Measurements from ENCODE around the gene NPC1L1. TPM values are rescaled to one million over a fixed set of nuclear protein-coding genes. Genes with fewer than 3 reads are reported as not detected.

NPC1L1 gene
- total RNA-seq, 3 donors from 2014 or later (not counting 1 experiment from before 2014, with no cell fraction given): 0.10 to 0.16 TPM; not detected in 1

DNA sequence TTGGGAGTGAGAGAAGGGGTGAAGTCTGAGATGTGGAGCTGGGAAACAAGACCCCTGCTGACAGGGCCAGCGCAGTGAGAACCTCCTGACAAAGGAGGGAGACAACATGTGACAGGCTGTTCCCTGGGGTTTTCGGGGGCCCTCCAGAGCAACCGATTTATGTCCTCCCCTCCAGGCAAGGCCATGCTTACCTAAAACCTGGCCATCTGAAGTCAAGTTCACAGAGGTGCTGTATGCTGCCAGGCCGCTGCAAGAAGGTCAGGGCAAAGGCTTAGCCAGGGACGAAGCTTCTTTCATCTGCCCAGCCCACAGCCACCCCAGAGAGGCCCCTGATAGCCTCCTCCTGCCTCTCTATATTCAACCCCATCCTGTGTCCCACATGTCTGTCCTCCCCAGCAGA lies 20.6 kb downstream of the NPC1L1 start:
- Histone ChIP-seq H3K4me3 (ENCODE audit: low read length) (no peak overlapping the region), H3K27me3 (ENCODE audit: control insufficient read depth, insufficient read depth, low read length) (no peaks in the 10 kb centered on the region), H3K9me3 (ENCODE audit: control insufficient read depth, insufficient read depth, low read length) (peaks cover 11% of the 10 kb centered on the region), H3K36me3 (ENCODE audit: control insufficient read depth, insufficient read depth, low read length) (no peaks in the 10 kb centered on the region), H3K27ac (ENCODE audit: low read length) (no peak overlapping the region), H3K4me1 (ENCODE audit: control insufficient read depth, insufficient read depth, low read length) (no peaks in the 10 kb centered on the region)
- TF ChIP-seq, protein P1, sequence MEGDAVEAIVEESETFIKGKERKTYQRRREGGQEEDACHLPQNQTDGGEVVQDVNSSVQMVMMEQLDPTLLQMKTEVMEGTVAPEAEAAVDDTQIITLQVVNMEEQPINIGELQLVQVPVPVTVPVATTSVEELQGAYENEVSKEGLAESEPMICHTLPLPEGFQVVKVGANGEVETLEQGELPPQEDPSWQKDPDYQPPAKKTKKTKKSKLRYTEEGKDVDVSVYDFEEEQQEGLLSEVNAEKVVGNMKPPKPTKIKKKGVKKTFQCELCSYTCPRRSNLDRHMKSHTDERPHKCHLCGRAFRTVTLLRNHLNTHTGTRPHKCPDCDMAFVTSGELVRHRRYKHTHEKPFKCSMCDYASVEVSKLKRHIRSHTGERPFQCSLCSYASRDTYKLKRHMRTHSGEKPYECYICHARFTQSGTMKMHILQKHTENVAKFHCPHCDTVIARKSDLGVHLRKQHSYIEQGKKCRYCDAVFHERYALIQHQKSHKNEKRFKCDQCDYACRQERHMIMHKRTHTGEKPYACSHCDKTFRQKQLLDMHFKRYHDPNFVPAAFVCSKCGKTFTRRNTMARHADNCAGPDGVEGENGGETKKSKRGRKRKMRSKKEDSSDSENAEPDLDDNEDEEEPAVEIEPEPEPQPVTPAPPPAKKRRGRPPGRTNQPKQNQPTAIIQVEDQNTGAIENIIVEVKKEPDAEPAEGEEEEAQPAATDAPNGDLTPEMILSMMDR (IDR thresholded peaks at IDR 0.05): no peak
- Mint-ChIP-seq H3K36me3 (peaks cover 11% of the 10 kb centered on the region), H3K9me3 (peaks cover 0 to 7% of the 10 kb centered on the region in 2 donors), H3K4me1 (no peaks in the 10 kb centered on the region), H3K27ac (no peak overlapping the region), H3K4me3 (no peak overlapping the region), H3K27me3 (ENCODE audit: low read depth in 2 of 2) (peaks cover 6 to 9% of the 10 kb centered on the region in 2 donors)
- ATAC-seq: no peak
- WGBS (ENCODE audit: insufficient coverage): 90% methylated on average over 5 of the region's 5 CpGs
- DNase-seq: no peak
- intact Hi-C loops (cut with micrococcal nuclease): no loop called here

DNA sequence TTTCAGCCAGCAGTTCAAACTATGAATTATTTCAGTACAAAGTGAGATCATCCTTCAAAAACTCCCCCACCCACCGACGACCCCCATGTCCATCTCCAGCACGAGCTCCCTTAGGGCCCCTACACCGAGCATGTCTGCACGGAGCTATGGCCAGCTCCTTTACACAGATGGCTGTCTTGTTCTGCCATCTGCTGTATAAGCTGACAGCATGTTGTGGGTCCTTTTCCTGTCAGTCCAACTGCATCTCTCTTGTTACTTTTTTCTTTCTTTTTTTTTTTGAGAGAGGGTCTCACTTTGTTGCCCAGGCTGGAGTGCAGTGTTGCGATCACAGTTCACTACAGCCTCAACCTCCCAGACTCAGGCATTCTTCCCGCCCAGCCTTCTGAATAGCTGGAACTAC lies 21.6 kb downstream of the NPC1L1 start:
- Histone ChIP-seq H3K9me3 (ENCODE audit: control insufficient read depth, insufficient read depth, low read length) (peaks cover 3% of the 10 kb centered on the region), H3K27ac (ENCODE audit: low read length) (no peak overlapping the region), H3K4me3 (ENCODE audit: low read length) (no peak overlapping the region), H3K27me3 (ENCODE audit: control insufficient read depth, insufficient read depth, low read length) (no peaks in the 10 kb centered on the region), H3K36me3 (ENCODE audit: control insufficient read depth, insufficient read depth, low read length) (no peaks in the 10 kb centered on the region), H3K4me1 (ENCODE audit: control insufficient read depth, insufficient read depth, low read length) (no peaks in the 10 kb centered on the region)
- Mint-ChIP-seq H3K27ac (no peak overlapping the region), H3K4me3 (no peak overlapping the region), H3K4me1 (no peaks in the 10 kb centered on the region), H3K36me3 (peaks cover 6% of the 10 kb centered on the region), H3K9me3 (peaks cover 0 to 3% of the 10 kb centered on the region in 2 donors), H3K27me3 (ENCODE audit: low read depth in 2 of 2) (peaks cover 6 to 7% of the 10 kb centered on the region in 2 donors)
- WGBS (ENCODE audit: insufficient coverage): 85% methylated on average over 7 of the region's 7 CpGs
- ATAC-seq (no peak), DNase-seq (no peak)
- TF ChIP-seq, protein P1 (IDR thresholded peaks at IDR 0.05): no peak
- intact Hi-C loops (cut with micrococcal nuclease): no loop called here

DNA sequence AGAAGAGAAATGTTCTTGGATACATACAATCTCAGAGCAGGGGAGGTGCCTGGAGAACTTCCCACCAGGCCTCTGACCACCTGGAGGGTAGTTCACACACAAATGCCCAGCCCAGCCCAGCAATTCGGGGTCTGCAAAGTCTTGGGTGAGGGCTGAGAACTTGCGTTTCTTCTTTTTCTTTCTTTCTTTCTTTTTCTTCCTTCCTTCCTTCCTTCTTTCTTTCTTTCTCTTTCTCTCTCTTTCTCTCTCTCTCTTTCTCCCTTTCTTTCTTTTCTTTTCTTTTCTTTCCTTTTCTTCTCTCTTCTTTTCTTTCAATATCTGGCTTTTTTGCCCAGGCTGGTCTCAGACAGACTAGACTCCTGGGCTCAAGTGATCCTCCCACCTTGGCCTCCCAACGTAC lies 22.4 kb downstream of the NPC1L1 start:
- no peaks in the 10 kb centered on the region for H3K9me3 ChIP-seq (ENCODE audit: control insufficient read depth, insufficient read depth, low read length)
- no peaks in the 10 kb centered on the region for H3K4me1 ChIP-seq (ENCODE audit: control insufficient read depth, insufficient read depth, low read length)
- no peak overlapping the region for H3K27ac ChIP-seq (ENCODE audit: low read length)
- Mint-ChIP-seq H3K4me3 (no peak overlapping the region), H3K4me1 (no peaks in the 10 kb centered on the region), H3K27ac (no peak overlapping the region), H3K36me3 (no peaks in the 10 kb centered on the region), H3K9me3 (no peaks in the 10 kb centered on the region), H3K27me3 (ENCODE audit: low read depth in 2 of 2) (peaks cover 1 to 3% of the 10 kb centered on the region in 2 donors)
- ATAC-seq (no peak), DNase-seq (no peak)
- H3K4me3 ChIP-seq (ENCODE audit: low read length): no peak overlapping the region
- 83% methylated on average over 3 of the region's 3 CpGs for WGBS (ENCODE audit: insufficient coverage)
- intact Hi-C loops (cut with micrococcal nuclease): no loop called here
- TF ChIP-seq, protein P1 (IDR thresholded peaks at IDR 0.05): no peak
- no peaks in the 10 kb centered on the region for H3K27me3 ChIP-seq (ENCODE audit: control insufficient read depth, insufficient read depth, low read length)
- no peaks in the 10 kb centered on the region for H3K36me3 ChIP-seq (ENCODE audit: control insufficient read depth, insufficient read depth, low read length)

DNA sequence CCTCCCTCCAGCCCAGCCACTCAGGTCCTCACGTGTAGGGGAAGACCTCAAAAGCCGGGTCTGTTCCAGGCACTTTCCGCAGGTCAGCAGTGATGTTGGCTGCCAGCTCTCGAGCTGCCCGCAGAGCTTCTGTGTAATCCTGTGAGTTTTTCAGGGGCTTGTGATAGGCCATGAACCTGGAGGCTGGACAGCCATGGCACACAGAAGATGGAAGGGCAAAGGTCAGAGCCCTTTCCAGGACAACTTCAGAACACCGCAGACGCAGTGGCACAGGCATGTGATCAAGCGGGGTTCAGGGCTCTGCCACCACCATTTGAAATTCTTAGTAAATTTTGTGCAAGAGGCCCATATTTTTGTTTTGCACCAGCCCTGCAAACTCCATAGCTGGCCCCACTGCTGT lies 24.0 kb downstream of the NPC1L1 start:
- H3K36me3 ChIP-seq (ENCODE audit: control insufficient read depth, insufficient read depth, low read length): no peaks in the 10 kb centered on the region
- H3K4me3 Mint-ChIP-seq: no peak overlapping the region
- H3K27ac ChIP-seq (ENCODE audit: low read length): no peak overlapping the region
- peaks cover 3 to 4% of the 10 kb centered on the region in 2 donors for H3K27me3 Mint-ChIP-seq (ENCODE audit: low read depth in 2 of 2)
- H3K36me3 Mint-ChIP-seq: no peaks in the 10 kb centered on the region
- TF ChIP-seq, protein P1 (IDR thresholded peaks at IDR 0.05): no peak
- H3K9me3 Mint-ChIP-seq: no peaks in the 10 kb centered on the region
- intact Hi-C loops (cut with micrococcal nuclease): no loop called here
- DNase-seq: no peak
- no peaks in the 10 kb centered on the region for H3K4me1 Mint-ChIP-seq
- H3K4me3 ChIP-seq (ENCODE audit: low read length): no peak overlapping the region
- WGBS (ENCODE audit: insufficient coverage): 93% methylated on average over 8 of the region's 8 CpGs
- no peaks in the 10 kb centered on the region for H3K4me1 ChIP-seq (ENCODE audit: control insufficient read depth, insufficient read depth, low read length)
- no peaks in the 10 kb centered on the region for H3K27me3 ChIP-seq (ENCODE audit: control insufficient read depth, insufficient read depth, low read length)
- no peak overlapping the region for H3K27ac Mint-ChIP-seq
- ATAC-seq: no peak
- no peaks in the 10 kb centered on the region for H3K9me3 ChIP-seq (ENCODE audit: control insufficient read depth, insufficient read depth, low read length)

Measured in natural killer cell (primary cell).